Naive thymus-derived CD8-positive, alpha-beta T cell (primary cell): ENCODE results near the gene HDAC8. TPM values are rescaled to one million over a fixed set of nuclear protein-coding genes. Genes with fewer than 3 reads are reported as not detected.
A peak's percentile ranks its signal among the peaks of the same experiment; 100 is the strongest.

Experiments used
- ATAC-seq, 2 donors: fragments of 150-1000 bp; cut with Tn5 transposase in 1 of 2; sonication (Bioruptor Pico), chemical (Tn5 transposase) in 1 of 2; 1 replicate in 1 of 2; 2 replicates in 1 of 2; pipeline ENCODE4 v1.10.0; 2021; ENCODE audit warnings: mild to moderate bottlenecking in 2 of 2, moderate library complexity in 2 of 2
- POLR2A ChIA-PET: fragments of 350-600 bp; sonication (Branson Sonifier 250); formaldehyde crosslinking; loops from one replicate; lab custom pipeline; 2021; ENCODE audit warnings: antibody characterized with exemption; lab: Charles Lee
- DNase-seq, 10 donors: peaks; one replicate each; pipeline versions ENCODE4 v3.0.0 to v3.0.0-alpha.2; 2020 to 2022
- H3K27ac Mint-ChIP-seq, 10 donors: one replicate each; pipeline ENCODE4 v1.8.0; 2020 to 2022; ENCODE audit warnings: mild to moderate bottlenecking in 10 of 10, mixed read lengths in 10 of 10, moderate library complexity in 4 of 10, inconsistent platforms in 1 of 10
- H3K27me3 Mint-ChIP-seq, 5 donors: one replicate each; pipeline ENCODE4 v1.8.0; 2021 to 2022; ENCODE audit warnings: mixed read lengths in 5 of 5
- H3K36me3 Mint-ChIP-seq, 3 donors: one replicate each; pipeline ENCODE4 v1.8.0; 2020 to 2022; ENCODE audit warnings: mixed read lengths in 3 of 3, mild to moderate bottlenecking in 2 of 3, inconsistent platforms in 1 of 3
- H3K4me1 Mint-ChIP-seq, 4 donors: one replicate each; pipeline ENCODE4 v1.8.0; 2021 to 2022; ENCODE audit warnings: mixed read lengths in 4 of 4
- H3K4me3 Mint-ChIP-seq, 10 donors: one replicate each; pipeline ENCODE4 v1.8.0; 2020 to 2022; ENCODE audit warnings: mild to moderate bottlenecking in 10 of 10, mixed read lengths in 10 of 10, moderate library complexity in 6 of 10, inconsistent platforms in 1 of 10
- H3K9me3 Mint-ChIP-seq, 9 donors: one replicate each; pipeline ENCODE4 v1.8.0; 2020 to 2022; ENCODE audit warnings: mixed read lengths in 9 of 9, mild to moderate bottlenecking in 3 of 9, inconsistent platforms in 1 of 9, moderate library complexity in 1 of 9
- polyA plus RNA-seq, 3 donors: library from polyadenylated mRNA; unstranded; fragments of 300-500 nt; fragmentation: Illumina TruSeq; gene quantifications; one replicate each; pipeline ENCODE4 v1.2.3, GENCODE V29; 2021
- total RNA-seq, 8 experiments: library from RNA in 2 of 8; stranded (reverse) in 2 of 8; gene quantifications; one replicate each; pipeline ENCODE4 v1.2.3 and lab custom pipeline; 2021 to 2026

Gene HDAC8
- total and polyA plus RNA-seq, 5 experiments from 2014 or later, result 11.5 to 21.9 (median 14.0) TPM

DNA sequence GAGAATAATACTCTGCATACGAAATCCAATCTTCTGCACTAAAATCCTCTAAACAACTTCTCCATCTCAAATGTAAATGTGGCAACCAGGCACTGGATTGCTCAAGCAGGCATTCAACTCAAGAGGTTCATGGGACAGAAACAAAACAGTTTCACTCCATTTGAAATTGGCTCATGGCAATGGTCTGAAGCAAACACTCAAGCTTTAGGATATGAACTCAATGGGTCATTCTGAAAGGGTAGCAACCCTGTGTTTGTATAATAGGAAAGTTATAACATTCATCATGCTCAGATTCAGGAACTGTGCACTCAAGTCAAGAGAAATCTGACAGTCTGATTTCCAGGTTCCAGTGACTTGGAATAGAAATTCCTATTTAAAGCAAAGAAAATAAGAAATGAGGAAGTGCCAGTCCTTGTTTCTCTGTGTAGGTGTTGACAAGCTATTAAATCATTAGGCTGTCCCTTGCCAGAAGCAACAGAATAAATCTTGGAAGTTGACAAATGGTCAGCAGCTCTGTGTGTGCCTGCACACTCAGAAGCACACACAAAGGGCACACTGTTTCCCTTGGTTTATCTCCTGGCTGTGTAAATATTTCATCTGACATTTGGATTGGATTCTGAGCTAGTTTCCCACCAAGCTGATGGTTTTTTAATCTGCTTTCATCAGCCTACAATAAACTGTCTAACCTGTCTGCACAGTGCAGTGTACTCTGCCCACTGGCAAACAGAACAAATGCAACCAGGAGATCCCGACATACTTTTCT is 191.0 kb downstream of the HDAC8 start:
- Mint-ChIP-seq H3K4me1 (no peaks in the 10 kb centered on the region), H3K27ac (no peak overlapping the region), H3K36me3 (peaks cover 0 to 3% (median 0%) of the 10 kb centered on the region in 3 donors), H3K27me3 (no peaks in the 10 kb centered on the region), H3K9me3 (no peaks in the 10 kb centered on the region), H3K4me3 (no peak overlapping the region)
- no peak for DNase-seq
- POLR2A ChIA-PET, result no interaction called here
- no peak for ATAC-seq

DNA sequence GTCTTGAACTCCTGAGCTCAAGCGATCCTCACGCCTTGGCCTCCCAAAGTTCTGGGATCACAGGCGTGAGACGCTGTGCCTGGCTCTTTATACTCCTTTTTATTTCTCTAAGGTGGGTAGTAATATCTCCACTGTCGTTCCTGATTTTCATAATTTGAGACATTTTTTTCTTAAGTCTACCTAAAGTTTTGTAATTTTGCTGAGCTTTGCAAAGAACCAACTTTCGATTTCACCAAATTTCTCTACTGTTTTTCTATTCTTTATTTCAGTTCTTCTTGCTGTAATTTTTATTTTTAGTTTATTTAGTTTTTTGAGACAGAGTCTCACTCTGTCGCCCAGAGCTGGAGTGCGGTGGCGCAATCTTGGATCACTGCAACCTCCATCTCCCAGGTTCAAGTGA is 196.5 kb downstream of the HDAC8 start:
- ATAC-seq (no peak), DNase-seq (no peak)
- Mint-ChIP-seq H3K4me3 (no peak overlapping the region), H3K27ac (no peak overlapping the region), H3K27me3 (no peaks in the 10 kb centered on the region), H3K9me3 (no peaks in the 10 kb centered on the region), H3K36me3 (no peaks in the 10 kb centered on the region), H3K4me1 (no peaks in the 10 kb centered on the region)
- POLR2A ChIA-PET, result no interaction called here

DNA sequence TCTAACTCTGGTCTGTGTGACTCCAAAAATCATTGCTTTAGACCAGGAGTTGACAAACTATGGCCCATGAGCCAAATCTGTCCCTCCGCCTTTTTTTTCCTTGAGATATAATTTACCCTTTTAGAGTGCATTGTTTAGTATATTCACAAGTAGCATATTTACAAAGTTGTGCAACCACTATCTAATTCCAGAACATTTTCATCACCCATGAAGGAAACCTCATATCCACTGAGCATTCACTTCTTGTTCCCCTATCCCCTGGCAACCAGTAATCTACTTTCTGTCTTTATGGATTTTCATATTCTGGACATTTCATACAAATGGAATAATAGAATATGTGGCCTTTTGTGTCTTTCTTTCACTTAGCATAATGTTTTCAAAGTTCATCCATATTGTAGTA is 199.5 kb downstream of the HDAC8 start:
- DNase-seq (no peak), ATAC-seq (no peak)
- H3K4me1 Mint-ChIP-seq, result no peaks in the 10 kb centered on the region
- no peaks in the 10 kb centered on the region for H3K27me3 Mint-ChIP-seq
- peak overlapping the region in 1 of 10 donors; percentile 30 for H3K27ac Mint-ChIP-seq
- H3K36me3 Mint-ChIP-seq, result peaks cover 0 to 2% (median 1%) of the 10 kb centered on the region in 3 donors
- POLR2A ChIA-PET, result no interaction called here
- H3K4me3 Mint-ChIP-seq, result no peak overlapping the region
- H3K9me3 Mint-ChIP-seq, result no peaks in the 10 kb centered on the region

DNA sequence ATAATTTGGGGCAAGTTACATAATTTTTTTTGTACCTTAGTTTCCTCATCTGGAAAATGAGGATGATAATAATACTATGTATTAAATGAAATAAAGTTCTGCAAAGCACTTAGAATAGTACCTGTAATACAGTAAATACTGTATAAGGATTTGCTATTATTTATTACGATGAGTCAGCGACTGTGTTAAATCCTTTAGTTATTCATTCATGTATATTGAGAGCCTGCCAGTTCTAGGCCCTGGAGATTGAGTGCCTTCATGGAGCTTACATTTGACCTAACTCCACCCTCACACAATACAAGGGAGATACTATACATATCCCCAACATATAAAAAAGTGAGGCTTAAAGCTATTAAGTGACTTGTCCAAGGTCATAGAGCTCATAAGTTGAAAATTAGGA is 199.9 kb downstream of the HDAC8 start:
- Mint-ChIP-seq H3K4me3 (no peak overlapping the region), H3K9me3 (no peaks in the 10 kb centered on the region), H3K4me1 (no peaks in the 10 kb centered on the region), H3K27me3 (no peaks in the 10 kb centered on the region), H3K36me3 (peaks cover 0 to 2% (median 2%) of the 10 kb centered on the region in 3 donors), H3K27ac (no peak overlapping the region)
- ATAC-seq, result no peak
- POLR2A ChIA-PET, result no interaction called here
- DNase-seq, result no peak

DNA sequence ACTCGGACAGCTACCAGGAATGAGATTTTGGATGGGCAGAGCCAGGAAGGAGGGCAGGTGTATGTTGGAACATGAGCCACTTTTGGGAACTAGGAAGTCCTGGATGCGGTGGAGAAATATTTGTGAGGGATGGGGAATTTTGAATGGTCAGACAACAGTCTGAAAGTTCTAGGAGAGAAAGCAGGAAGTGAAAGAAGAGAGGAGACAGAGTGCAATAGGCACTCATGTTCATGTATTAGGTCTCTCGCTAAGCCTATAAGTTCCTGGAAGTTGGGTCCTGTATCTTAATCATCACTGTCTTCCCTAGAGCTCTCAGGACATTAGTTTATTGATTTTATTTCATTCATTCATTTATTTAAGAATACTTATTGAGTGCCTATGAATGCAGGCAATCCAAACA is 201.2 kb downstream of the HDAC8 start:
- Mint-ChIP-seq H3K4me1 (no peaks in the 10 kb centered on the region), H3K9me3 (no peaks in the 10 kb centered on the region), H3K27me3 (no peaks in the 10 kb centered on the region), H3K36me3 (peaks cover 0 to 2% (median 2%) of the 10 kb centered on the region in 3 donors), H3K4me3 (no peak overlapping the region), H3K27ac (peak overlapping the region in 1 of 10 donors; percentile 1)
- DNase-seq, result no peak
- ATAC-seq, result no peak
- POLR2A ChIA-PET, result no interaction called here

DNA sequence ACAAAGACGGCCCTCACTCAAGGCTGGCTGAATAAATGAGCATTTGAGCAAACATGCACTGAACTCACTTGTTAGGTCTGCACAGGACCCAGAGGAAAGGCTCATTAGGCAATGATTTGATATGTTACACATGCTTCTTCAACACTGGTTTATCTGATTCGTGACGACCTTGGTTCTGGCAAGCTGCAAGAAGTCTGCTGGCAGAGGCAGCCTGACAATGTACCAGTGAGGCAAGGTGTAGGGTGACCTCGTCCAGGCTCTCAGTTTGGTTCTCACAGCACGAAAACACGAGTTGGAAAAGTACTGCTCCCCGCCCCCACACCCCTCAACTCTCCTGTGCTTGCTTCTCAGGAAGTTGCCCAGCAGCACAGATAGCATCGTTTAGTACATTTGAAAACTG is 203.8 kb downstream of the HDAC8 start:
- H3K27ac Mint-ChIP-seq, result no peak overlapping the region
- H3K4me3 Mint-ChIP-seq, result no peak overlapping the region
- H3K4me1 Mint-ChIP-seq, result peaks cover 0 to 1% (median 0%) of the 10 kb centered on the region in 4 donors
- H3K9me3 Mint-ChIP-seq, result no peaks in the 10 kb centered on the region
- no peak for DNase-seq
- ATAC-seq, result no peak
- H3K27me3 Mint-ChIP-seq, result no peaks in the 10 kb centered on the region
- POLR2A ChIA-PET, result no interaction called here
- peaks cover 0 to 6% (median 4%) of the 10 kb centered on the region in 3 donors for H3K36me3 Mint-ChIP-seq

DNA sequence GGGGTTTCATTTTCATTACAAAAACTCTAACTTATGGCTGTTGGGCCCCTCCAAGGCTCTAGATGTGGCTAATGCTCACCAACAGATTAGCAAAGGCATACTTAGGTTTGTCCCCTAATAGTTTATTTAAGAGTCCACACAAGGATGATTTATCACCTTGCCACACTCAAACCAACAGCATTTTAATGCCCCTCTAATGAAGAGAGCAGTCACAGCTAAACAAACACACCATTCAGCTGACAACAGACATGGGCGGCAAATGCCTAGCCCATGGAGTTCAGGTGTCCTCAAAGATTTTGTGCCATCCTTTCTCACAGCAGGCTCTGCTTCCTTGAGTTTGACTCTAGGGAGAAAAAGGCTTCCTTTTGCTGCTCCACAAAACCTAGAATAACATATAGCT is 205.1 kb downstream of the HDAC8 start:
- Mint-ChIP-seq H3K4me1 (peaks cover 0 to 1% (median 0%) of the 10 kb centered on the region in 4 donors), H3K4me3 (no peak overlapping the region)

DNA sequence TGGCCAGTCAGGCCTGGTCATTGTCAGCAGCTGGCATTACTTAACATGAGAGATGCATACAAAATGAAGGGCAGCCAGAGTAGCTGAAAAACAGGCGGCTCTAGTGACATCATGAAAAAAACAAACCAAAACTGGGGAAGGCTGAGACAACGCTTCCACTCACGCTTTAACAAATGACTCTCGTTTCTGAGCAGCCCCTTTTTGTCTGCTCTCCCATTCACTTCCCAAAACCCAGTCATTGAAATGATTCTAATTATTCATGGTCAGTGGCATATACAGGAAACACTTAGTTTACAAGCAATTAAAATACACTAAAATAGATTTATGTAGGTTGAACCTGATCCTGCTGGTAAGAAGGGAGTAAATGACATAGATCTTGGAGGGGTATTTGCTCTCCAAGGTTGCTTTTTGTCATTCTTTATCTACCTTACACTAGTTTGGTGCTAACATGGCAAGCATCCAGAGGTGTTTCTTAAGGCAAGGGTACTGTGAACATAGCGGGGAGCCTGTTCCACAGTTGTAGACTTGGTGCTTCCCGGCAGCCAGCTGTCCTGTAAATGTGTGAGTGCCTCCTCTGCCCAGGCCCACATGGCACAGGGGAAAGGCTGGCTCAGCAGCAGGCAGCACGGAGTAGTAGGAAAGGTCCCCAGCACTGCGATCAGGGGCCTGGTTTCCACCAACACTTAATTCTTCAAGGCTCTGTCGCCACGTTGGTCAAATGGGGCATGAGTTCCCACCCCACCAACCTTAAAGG is 205.8 kb downstream of the HDAC8 start:
- Mint-ChIP-seq H3K9me3 (no peaks in the 10 kb centered on the region), H3K4me1 (peaks cover 0 to 1% (median 0%) of the 10 kb centered on the region in 4 donors), H3K27ac (no peak overlapping the region), H3K4me3 (no peak overlapping the region), H3K36me3 (peaks cover 0 to 10% (median 9%) of the 10 kb centered on the region in 3 donors), H3K27me3 (no peaks in the 10 kb centered on the region)
- ATAC-seq, result no peak
- POLR2A ChIA-PET, result no interaction called here
- no peak for DNase-seq

More for the DNA sequence above, 205.1 kb downstream of the HDAC8 start:
- POLR2A ChIA-PET, result no interaction called here
- no peak for ATAC-seq
- peaks cover 0 to 10% (median 7%) of the 10 kb centered on the region in 3 donors for H3K36me3 Mint-ChIP-seq
- no peaks in the 10 kb centered on the region for H3K27me3 Mint-ChIP-seq
- no peak for DNase-seq
- H3K27ac Mint-ChIP-seq, result no peak overlapping the region
- no peaks in the 10 kb centered on the region for H3K9me3 Mint-ChIP-seq

DNA sequence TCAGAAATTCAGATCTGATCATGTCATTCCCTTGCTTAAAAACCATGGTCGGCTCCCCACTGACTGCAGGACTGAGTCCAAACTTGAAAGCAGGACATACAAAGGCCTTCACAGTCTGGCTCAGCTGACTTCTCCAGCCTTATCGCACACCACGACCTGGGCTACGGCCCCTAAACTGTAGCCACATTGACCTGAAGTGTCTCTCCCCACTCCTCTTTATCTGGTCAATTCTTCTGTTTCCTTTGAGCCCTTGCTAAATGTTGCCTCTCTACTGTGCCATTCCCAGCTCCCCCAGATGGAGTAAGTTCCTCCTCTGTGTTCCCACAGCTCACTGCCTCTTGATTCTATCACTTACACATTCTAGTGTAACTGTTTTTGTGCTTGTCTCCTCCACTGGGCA is 206.5 kb downstream of the HDAC8 start:
- Mint-ChIP-seq H3K4me1 (peaks cover 0 to 1% (median 0%) of the 10 kb centered on the region in 4 donors), H3K36me3 (peaks cover 0 to 10% (median 9%) of the 10 kb centered on the region in 3 donors), H3K9me3 (no peaks in the 10 kb centered on the region), H3K27me3 (no peaks in the 10 kb centered on the region), H3K27ac (no peak overlapping the region), H3K4me3 (no peak overlapping the region)
- DNase-seq, result no peak
- POLR2A ChIA-PET, result no interaction called here
- no peak for ATAC-seq

DNA sequence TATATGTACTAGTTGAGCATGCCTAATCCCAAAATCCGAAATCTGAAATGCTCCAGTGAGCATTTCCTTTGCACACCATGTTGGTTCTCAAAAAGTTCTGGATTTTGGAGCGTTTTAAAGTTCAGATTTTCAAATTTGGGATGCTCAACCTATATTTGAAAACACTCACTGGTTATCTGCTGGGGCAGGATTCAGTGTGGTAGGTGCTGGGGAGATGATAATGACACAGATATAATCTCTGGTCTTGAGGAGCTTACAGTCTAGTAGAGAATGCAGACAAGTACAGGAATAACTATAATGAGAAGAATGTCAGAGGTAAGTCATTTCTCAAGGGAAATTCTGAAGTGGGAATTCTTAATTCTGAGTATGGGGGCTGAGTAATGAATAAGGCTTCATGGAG is 207.5 kb downstream of the HDAC8 start:
- POLR2A ChIA-PET, result no interaction called here
- Mint-ChIP-seq H3K9me3 (no peaks in the 10 kb centered on the region), H3K36me3 (peaks cover 0 to 10% (median 9%) of the 10 kb centered on the region in 3 donors), H3K27me3 (no peaks in the 10 kb centered on the region), H3K4me3 (no peak overlapping the region), H3K4me1 (peaks cover 0 to 1% (median 0%) of the 10 kb centered on the region in 4 donors), H3K27ac (no peak overlapping the region)
- ATAC-seq (no peak), DNase-seq (no peak)

DNA sequence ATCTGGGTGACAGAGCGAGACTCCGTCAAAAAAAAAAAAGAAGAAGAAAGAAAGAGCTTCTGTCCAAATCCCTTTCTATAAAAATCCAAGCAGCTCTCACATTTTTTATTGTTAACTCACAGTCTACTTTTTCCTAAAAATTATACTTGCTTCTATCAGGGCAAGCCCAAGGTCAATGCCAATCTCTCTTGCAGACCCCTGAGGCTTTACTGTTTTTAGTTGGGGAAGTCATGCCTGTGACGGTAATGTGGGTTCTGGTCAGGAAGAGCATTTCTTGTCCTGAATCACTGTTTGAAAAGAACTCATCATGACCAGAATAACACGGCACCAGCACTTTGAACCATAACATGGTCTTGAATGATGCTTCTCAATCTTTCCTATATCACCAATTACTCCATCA is 212.3 kb downstream of the HDAC8 start:
- H3K27me3 Mint-ChIP-seq, result no peaks in the 10 kb centered on the region
- H3K4me1 Mint-ChIP-seq, result peaks cover 0 to 2% (median under 1%) of the 10 kb centered on the region in 4 donors
- ATAC-seq (no peak), DNase-seq (no peak)
- H3K27ac Mint-ChIP-seq, result no peak overlapping the region
- peaks cover 4 to 11% (median 7%) of the 10 kb centered on the region in 3 donors for H3K36me3 Mint-ChIP-seq
- POLR2A ChIA-PET, result no interaction called here
- no peaks in the 10 kb centered on the region for H3K9me3 Mint-ChIP-seq
- H3K4me3 Mint-ChIP-seq, result no peak overlapping the region

DNA sequence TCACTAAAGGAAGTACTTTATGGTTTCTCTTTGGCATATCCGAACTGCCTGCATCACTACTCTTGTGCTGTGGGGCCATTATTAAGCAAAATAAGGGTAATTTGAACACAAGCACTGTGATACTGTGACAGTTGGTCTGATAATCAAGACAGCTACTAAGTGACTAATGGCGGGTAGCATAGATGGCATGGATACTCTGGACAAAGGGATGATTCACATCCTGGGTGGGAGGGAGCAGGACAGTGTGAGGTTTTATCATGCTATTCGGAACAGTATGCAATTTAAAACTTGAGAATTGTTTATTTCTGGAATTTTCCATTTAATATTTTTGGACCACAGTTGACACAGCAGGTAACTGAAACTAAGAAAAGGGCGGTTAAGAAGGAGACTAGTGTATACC is 214.3 kb downstream of the HDAC8 start:
- Mint-ChIP-seq H3K4me1 (peaks cover 0 to 2% (median 0%) of the 10 kb centered on the region in 4 donors), H3K9me3 (no peaks in the 10 kb centered on the region), H3K27ac (no peak overlapping the region), H3K4me3 (no peak overlapping the region), H3K27me3 (no peaks in the 10 kb centered on the region), H3K36me3 (peaks cover 4 to 11% (median 5%) of the 10 kb centered on the region in 3 donors)
- no peak for DNase-seq
- POLR2A ChIA-PET, result no interaction called here
- ATAC-seq, result no peak

DNA sequence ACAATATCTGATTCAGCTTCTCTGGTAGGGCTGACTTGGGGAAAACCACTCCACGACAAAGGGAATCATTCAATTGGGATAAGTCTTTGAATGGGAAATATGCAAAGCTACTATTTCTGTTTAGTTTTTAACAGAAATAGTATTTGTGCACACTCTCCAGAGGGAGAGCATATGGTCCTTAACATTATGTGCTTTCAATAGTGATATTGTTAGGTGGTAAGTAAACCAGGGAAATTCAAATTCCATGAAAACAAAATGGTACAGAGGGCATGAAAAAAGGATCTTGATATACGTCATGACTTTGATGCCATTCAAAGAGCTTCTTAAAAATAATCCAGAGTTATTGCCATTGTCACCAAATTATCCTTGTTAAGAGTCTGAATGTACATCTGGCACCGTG is 219.9 kb downstream of the HDAC8 start:
- Mint-ChIP-seq H3K4me1 (peaks cover 0 to 2% (median 0%) of the 10 kb centered on the region in 4 donors), H3K9me3 (no peaks in the 10 kb centered on the region), H3K36me3 (peaks cover 5 to 28% (median 7%) of the 10 kb centered on the region in 3 donors), H3K27ac (no peak overlapping the region), H3K4me3 (no peak overlapping the region), H3K27me3 (no peaks in the 10 kb centered on the region)
- no peak for DNase-seq
- POLR2A ChIA-PET, result no interaction called here
- no peak for ATAC-seq
